ENCODE results near the gene SORL1-AS1.

The SORL1-AS1 gene

GRCh38 chr11:121456816-121457431 lies 4.2 kb upstream of the SORL1-AS1 start:
- intact Hi-C loops (cut with DNase I), result no loop called here
- no peak for DNase-seq (ENCODE audit: low spot score)

GRCh38 chr11:121456151-121456550 lies 3.4 kb upstream of the SORL1-AS1 start:
- intact Hi-C loops (cut with DNase I), result no loop called here
- DNase-seq (ENCODE audit: low spot score), result no peak

GRCh38 chr11:121455115-121455514 lies 2.3 kb upstream of the SORL1-AS1 start:
- no peak for DNase-seq (ENCODE audit: low spot score)
- intact Hi-C loops (cut with DNase I), result no loop called here

- no peak for DNase-seq (ENCODE audit: low spot score)
- intact Hi-C loops (cut with DNase I), result loop anchor here (5.0 kb wide), 3 partner anchors 89 to 139 kb away; no protein-coding TSS in a partner anchor
These were observed 977 bp upstream of the SORL1-AS1 start for GRCh38 chr11:121453589-121454299.

- DNase-seq (ENCODE audit: low spot score), result peak; percentile 88
- intact Hi-C loops (cut with DNase I), result loop anchor here (5.0 kb wide), 3 partner anchors 90 to 140 kb away; no protein-coding TSS in a partner anchor
These were observed 670 bp downstream of the SORL1-AS1 start, which contains the start of gene SORL1 for GRCh38 chr11:121451986-121452608. Gene SORL1 (plus strand): TSS chr11:121452314. CDS start chr11:121452332, 18 bp downstream.

GRCh38 chr11:121451178-121451985 lies 1.4 kb downstream of the SORL1-AS1 start:
- DNase-seq (ENCODE audit: low spot score), result no peak
- intact Hi-C loops (cut with DNase I), result loop anchor here (5.0 kb wide), 3 partner anchors 91 to 141 kb away; no protein-coding TSS in a partner anchor

- no peak for DNase-seq (ENCODE audit: low spot score)
- intact Hi-C loops (cut with DNase I), result loop anchor here (5.0 kb wide), 3 partner anchors 92 to 142 kb away; no protein-coding TSS in a partner anchor
These were observed 2.4 kb downstream of the SORL1-AS1 start for GRCh38 chr11:121450401-121450800.

- no peak for DNase-seq (ENCODE audit: low spot score)
- intact Hi-C loops (cut with DNase I), result loop anchor here (5.0 kb wide), 3 partner anchors 93 to 143 kb away; no protein-coding TSS in a partner anchor
These were observed 3.1 kb downstream of the SORL1-AS1 start for GRCh38 chr11:121449626-121450025.

- intact Hi-C loops (cut with DNase I), result no loop called here
- DNase-seq (ENCODE audit: low spot score), result no peak
These were observed 3.6 kb downstream of the SORL1-AS1 start for GRCh38 chr11:121449123-121449522.

GRCh38 chr11:121448431-121448941 lies 4.3 kb downstream of the SORL1-AS1 start:
- intact Hi-C loops (cut with DNase I), result no loop called here
- no peak for DNase-seq (ENCODE audit: low spot score)

GRCh38 chr11:121448011-121448410 lies 4.8 kb downstream of the SORL1-AS1 start:
- DNase-seq (ENCODE audit: low spot score), result no peak
- intact Hi-C loops (cut with DNase I), result no loop called here

- DNase-seq (ENCODE audit: low spot score), result no peak
- intact Hi-C loops (cut with DNase I), result no loop called here
These were observed 6.0 kb downstream of the SORL1-AS1 start for GRCh38 chr11:121446752-121447156.

- DNase-seq (ENCODE audit: low spot score), result no peak
- intact Hi-C loops (cut with DNase I), result no loop called here
These were observed 7.5 kb downstream of the SORL1-AS1 start for GRCh38 chr11:121445071-121445768.

GRCh38 chr11:121444526-121444925 lies 8.2 kb downstream of the SORL1-AS1 start:
- no peak for DNase-seq (ENCODE audit: low spot score)

GRCh38 chr11:121443688-121444275 lies 9.0 kb downstream of the SORL1-AS1 start:
- intact Hi-C loops (cut with DNase I), result no loop called here
- no peak for DNase-seq (ENCODE audit: low spot score)

More at GRCh38 chr11:121444526-121444925, 8.2 kb downstream of the SORL1-AS1 start:
- intact Hi-C loops (cut with DNase I), result no loop called here

- intact Hi-C loops (cut with DNase I), result no loop called here
- DNase-seq (ENCODE audit: low spot score), result no peak
These were observed 11.2 kb downstream of the SORL1-AS1 start for GRCh38 chr11:121441521-121441920.

GRCh38 chr11:121439759-121440158 lies 13.0 kb downstream of the SORL1-AS1 start:
- intact Hi-C loops (cut with DNase I), result no loop called here
- DNase-seq (ENCODE audit: low spot score), result no peak

- DNase-seq (ENCODE audit: low spot score), result no peak
- intact Hi-C loops (cut with DNase I), result no loop called here
These were observed 13.4 kb downstream of the SORL1-AS1 start for GRCh38 chr11:121439337-121439736.

All from cardiac septum (tissue), 1 donor.